GM19395 (cell line): Measurements from ENCODE around the gene FLRT1.
"Not testable (repeated sequence)": the region's sequence is repeated elsewhere in the genome, so short reads cannot be mapped to it uniquely, and the experiment has no call there.

Source experiments
- ATAC-seq: cut with Tn5 transposase; IDR thresholded peaks from one replicate; pipeline ENCODE4 v1.9.1; 2021; ENCODE audit warnings: mild to moderate bottlenecking, moderate library complexity; ENCODE audit not compliant: unreplicated experiment

Gene FLRT1

GRCh38 chr11:64044730-64045393, 9.1 kb downstream of the FLRT1 start:
- no peak for ATAC-seq

- no peak for ATAC-seq
These were observed 10.0 kb downstream of the FLRT1 start for GRCh38 chr11:64045700-64046099.

GRCh38 chr11:64047373-64047772, 11.6 kb downstream of the FLRT1 start:
- ATAC-seq = not testable (repeated sequence)

GRCh38 chr11:64048042-64048854, 12.5 kb downstream of the FLRT1 start:
- ATAC-seq = no peak

GRCh38 chr11:64049509-64049908, 13.8 kb downstream of the FLRT1 start:
- ATAC-seq = no peak

- no peak for ATAC-seq
These were observed 15.6 kb downstream of the FLRT1 start for GRCh38 chr11:64051297-64051696.

- ATAC-seq = no peak
These were observed 16.7 kb downstream of the FLRT1 start for GRCh38 chr11:64052436-64052835.

GRCh38 chr11:64052938-64053622, 17.3 kb downstream of the FLRT1 start:
- no peak for ATAC-seq

GRCh38 chr11:64053699-64054098, 18.0 kb downstream of the FLRT1 start:
- ATAC-seq = no peak

GRCh38 chr11:64055077-64055476, 19.3 kb downstream of the FLRT1 start:
- no peak for ATAC-seq

GRCh38 chr11:64056213-64056785, 20.6 kb downstream of the FLRT1 start:
- ATAC-seq = no peak

GRCh38 chr11:64056861-64057260, 21.1 kb downstream of the FLRT1 start:
- ATAC-seq = no peak

- no peak for ATAC-seq
These were observed 22.2 kb downstream of the FLRT1 start for GRCh38 chr11:64057890-64058289.

GRCh38 chr11:64058494-64058893, 22.8 kb downstream of the FLRT1 start:
- no peak for ATAC-seq

GRCh38 chr11:64059339-64060140, 23.8 kb downstream of the FLRT1 start:
- no peak for ATAC-seq

- no peak for ATAC-seq
These were observed 24.6 kb downstream of the FLRT1 start for GRCh38 chr11:64060263-64060860.

GRCh38 chr11:64060861-64061444, 25.2 kb downstream of the FLRT1 start:
- no peak for ATAC-seq

GRCh38 chr11:64062185-64063039, 26.7 kb downstream of the FLRT1 start:
- no peak for ATAC-seq

GRCh38 chr11:64063777-64064176, 28.0 kb downstream of the FLRT1 start:
- ATAC-seq = no peak
